ENCODE measurements around the gene ASTN2. TPM values are rescaled to one million over a fixed set of nuclear protein-coding genes. Genes with fewer than 3 reads are reported as not detected.

The ASTN2 gene
- total RNA-seq, 2 donors from 2014 or later = 113 to 153 TPM

- 68% methylated on average over 2 of the region's 2 CpGs for WGBS
- H3K4me1 ChIP-seq (replicated peaks) = no peaks in the 10 kb centered on the region
- H3K27ac ChIP-seq = no peak overlapping the region
- H3K27me3 ChIP-seq (replicated peaks; ENCODE audit: insufficient read depth) = no peaks in the 10 kb centered on the region
- no peak for DNase-seq (ENCODE audit: low spot score)
- H3K9me3 ChIP-seq = no peaks in the 10 kb centered on the region
- no peaks in the 10 kb centered on the region for H3K36me3 ChIP-seq
- no peak overlapping the region for H3K4me3 ChIP-seq
- TF ChIP-seq POLR2AphosphoS5 (IDR thresholded peaks at IDR 0.05) (no peak), CTCF (IDR thresholded peaks at IDR 0.05) (no peak), POLR2A (IDR thresholded peaks at IDR 0.05) (no peak)
- intact Hi-C loops (cut with DNase I) = no loop called here
These were observed 100.9 kb downstream of the ASTN2 start for GRCh38 chr9:117313989-117314388.

- Histone ChIP-seq H3K27me3 (replicated peaks; ENCODE audit: insufficient read depth) (no peaks in the 10 kb centered on the region), H3K27ac (no peak overlapping the region), H3K4me1 (replicated peaks) (peaks cover under 1% of the 10 kb centered on the region), H3K9me3 (no peaks in the 10 kb centered on the region), H3K4me3 (no peak overlapping the region), H3K36me3 (no peaks in the 10 kb centered on the region)
- TF ChIP-seq POLR2A (IDR thresholded peaks at IDR 0.05) = no peak
- intact Hi-C loops (cut with DNase I) = no loop called here
- DNase-seq (ENCODE audit: low spot score) = no peak
- 74% methylated on average over 3 of the region's 3 CpGs for WGBS
These were observed 107.2 kb downstream of the ASTN2 start for GRCh38 chr9:117307701-117308100.

DNA sequence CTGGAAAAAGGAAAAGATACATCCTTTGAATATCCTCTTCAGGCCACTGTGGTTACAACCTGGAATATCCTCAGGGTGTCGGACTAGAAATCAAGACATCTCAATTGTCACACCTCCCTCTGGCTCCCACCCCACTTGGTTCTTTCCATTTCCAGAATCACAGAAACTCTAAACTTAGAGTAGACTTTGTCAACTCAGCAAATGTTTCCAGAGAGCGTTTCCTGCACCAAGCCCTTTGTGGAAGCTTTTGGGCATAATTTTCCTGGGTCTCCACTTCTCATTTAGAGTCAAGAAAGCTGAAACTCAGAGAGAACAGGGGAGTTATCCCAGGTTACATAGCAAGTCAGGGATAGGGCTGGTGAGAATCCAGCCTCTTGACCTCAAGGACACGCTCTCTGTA, 108.8 kb downstream of the ASTN2 start:
- TF ChIP-seq POLR2A (IDR thresholded peaks at IDR 0.05) = no peak
- no peak for TF ChIP-seq POLR2AphosphoS5 (IDR thresholded peaks at IDR 0.05)
- Histone ChIP-seq H3K36me3 (no peaks in the 10 kb centered on the region), H3K27ac (no peak overlapping the region), H3K27me3 (replicated peaks; ENCODE audit: insufficient read depth) (no peaks in the 10 kb centered on the region), H3K9me3 (no peaks in the 10 kb centered on the region), H3K4me3 (no peak overlapping the region), H3K4me1 (replicated peaks) (peaks cover 5% of the 10 kb centered on the region)
- 93% methylated on average over 3 of the region's 3 CpGs for WGBS
- intact Hi-C loops (cut with DNase I) = no loop called here
- DNase-seq (ENCODE audit: low spot score) = no peak

GRCh38 chr9:117305454-117305853, 109.4 kb downstream of the ASTN2 start:
- DNase-seq (ENCODE audit: low spot score) = no peak
- Histone ChIP-seq H3K4me3 (no peak overlapping the region), H3K36me3 (no peaks in the 10 kb centered on the region), H3K9me3 (no peaks in the 10 kb centered on the region), H3K27me3 (replicated peaks; ENCODE audit: insufficient read depth) (no peaks in the 10 kb centered on the region), H3K27ac (no peak overlapping the region), H3K4me1 (replicated peaks) (peaks cover 5% of the 10 kb centered on the region)
- WGBS = 48% methylated on average over 2 of the region's 2 CpGs
- TF ChIP-seq POLR2AphosphoS5 (IDR thresholded peaks at IDR 0.05) = no peak
- intact Hi-C loops (cut with DNase I) = no loop called here

DNA sequence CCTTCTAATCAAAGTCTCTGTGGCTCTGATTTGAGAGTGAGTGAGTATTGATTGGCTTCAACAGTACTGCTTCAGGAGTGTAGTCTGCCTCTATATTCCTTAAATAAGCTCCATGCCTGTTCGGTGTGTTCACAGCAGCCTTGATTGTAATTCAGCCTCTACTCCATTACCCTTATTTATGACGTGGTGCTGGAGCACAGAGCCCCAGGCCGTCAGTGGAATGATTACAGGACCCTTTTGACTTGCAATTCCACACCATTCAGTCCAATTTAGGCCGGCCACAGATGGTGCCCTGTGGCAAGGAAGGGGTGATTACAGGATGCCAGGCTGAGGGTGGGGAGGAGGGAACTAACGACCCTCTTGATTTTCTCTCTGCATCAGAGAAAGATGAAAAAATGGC, 110.3 kb downstream of the ASTN2 start:
- H3K27me3 ChIP-seq (replicated peaks; ENCODE audit: insufficient read depth) = no peaks in the 10 kb centered on the region
- H3K9me3 ChIP-seq = no peaks in the 10 kb centered on the region
- WGBS = 74% methylated on average over 5 of the region's 5 CpGs
- H3K4me3 ChIP-seq = no peak overlapping the region
- no peak for DNase-seq (ENCODE audit: low spot score)
- intact Hi-C loops (cut with DNase I) = no loop called here
- no peaks in the 10 kb centered on the region for H3K36me3 ChIP-seq
- H3K27ac ChIP-seq = no peak overlapping the region
- TF ChIP-seq CTCF (IDR thresholded peaks at IDR 0.05) (no peak), POLR2A (IDR thresholded peaks at IDR 0.05) (no peak), POLR2AphosphoS5 (IDR thresholded peaks at IDR 0.05) (no peak)
- H3K4me1 ChIP-seq (replicated peaks) = peaks cover 5% of the 10 kb centered on the region

- H3K4me1 ChIP-seq (replicated peaks) = peaks cover 5% of the 10 kb centered on the region
- peak overlapping the region in 1 of 2 donors; percentile 41 for H3K27ac ChIP-seq
- TF ChIP-seq POLR2AphosphoS5 (IDR thresholded peaks at IDR 0.05) (no peak), CTCF (IDR thresholded peaks at IDR 0.05) (no peak), POLR2A (IDR thresholded peaks at IDR 0.05) (no peak)
- no peaks in the 10 kb centered on the region for H3K36me3 ChIP-seq
- intact Hi-C loops (cut with DNase I) = no loop called here
- H3K9me3 ChIP-seq = no peaks in the 10 kb centered on the region
- WGBS = 94% methylated on average over 5 of the region's 5 CpGs
- no peaks in the 10 kb centered on the region for H3K27me3 ChIP-seq (replicated peaks; ENCODE audit: insufficient read depth)
- H3K4me3 ChIP-seq = no peak overlapping the region
- DNase-seq (ENCODE audit: low spot score) = no peak
These were observed 111.1 kb downstream of the ASTN2 start for GRCh38 chr9:117303643-117304230.

Measured in prostate gland (tissue), 2 donors.